DMS153 treated with DMSO at 0.1 percent for 48 hours (cell line): ENCODE results near the gene LCA5.
A peak's percentile ranks its signal among the peaks of the same experiment; 100 is the strongest.
"Not testable (repeated sequence)": the region's sequence is repeated elsewhere in the genome, so short reads cannot be mapped to it uniquely, and the experiment has no call there.

Experiments used
- DNase-seq: peaks from one replicate; lab custom pipeline; 2025; ENCODE audit not compliant: unreplicated experiment; lab: John Stamatoyannopoulos, UW

The LCA5 gene

GRCh38 chr6:79536954-79537747, at the start of gene LCA5:
Gene LCA5 (minus strand): TSS chr6:79537430. CDS start chr6:79518894, 18,536 bp downstream.
- peak; percentile 100 for DNase-seq

DNA sequence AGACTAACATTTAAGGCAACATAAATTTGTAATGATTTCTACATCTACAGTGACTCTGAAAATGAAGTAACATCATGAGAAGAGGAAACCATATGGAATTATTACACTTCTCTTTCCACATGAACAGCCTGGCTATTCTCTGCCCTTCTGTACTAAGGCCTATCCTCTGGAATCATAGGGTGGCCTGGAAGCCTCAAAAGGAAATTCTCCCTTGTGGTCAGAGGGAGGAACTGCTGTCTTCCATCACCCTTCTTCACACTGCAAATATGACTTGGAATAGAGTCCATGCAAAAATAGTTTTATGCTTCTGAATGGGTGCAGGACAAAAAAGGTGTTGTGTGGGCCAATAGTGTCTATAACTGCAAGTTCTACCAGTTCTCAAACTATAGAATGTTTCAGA, 49.3 kb upstream of the LCA5 start:
- DNase-seq: no peak

GRCh38 chr6:79584332-79584731, 47.1 kb upstream of the LCA5 start:
- DNase-seq: no peak

DNA sequence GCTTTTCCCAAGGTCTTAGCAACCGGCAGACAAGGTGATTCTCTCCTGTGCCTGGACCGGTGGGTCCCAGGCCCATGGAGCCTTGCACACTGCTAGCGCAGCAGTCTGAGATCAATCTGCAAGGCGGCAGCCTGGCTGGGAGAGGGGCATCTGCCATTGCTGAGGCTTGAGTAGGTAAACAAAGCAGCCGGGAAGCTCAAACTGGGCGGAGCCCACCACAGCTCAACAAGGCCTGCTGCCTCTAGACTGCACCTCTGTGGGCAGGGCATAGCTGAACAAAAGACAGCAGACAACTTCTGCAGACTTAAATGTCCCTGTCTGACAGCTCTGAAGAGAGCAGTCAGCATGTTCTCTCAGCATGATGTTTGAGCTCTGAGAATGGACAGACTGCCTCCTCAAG, 40.7 kb upstream of the LCA5 start:
- DNase-seq: not testable (repeated sequence)

GRCh38 chr6:79574630-79575225, 37.5 kb upstream of the LCA5 start:
- no peak for DNase-seq

DNA sequence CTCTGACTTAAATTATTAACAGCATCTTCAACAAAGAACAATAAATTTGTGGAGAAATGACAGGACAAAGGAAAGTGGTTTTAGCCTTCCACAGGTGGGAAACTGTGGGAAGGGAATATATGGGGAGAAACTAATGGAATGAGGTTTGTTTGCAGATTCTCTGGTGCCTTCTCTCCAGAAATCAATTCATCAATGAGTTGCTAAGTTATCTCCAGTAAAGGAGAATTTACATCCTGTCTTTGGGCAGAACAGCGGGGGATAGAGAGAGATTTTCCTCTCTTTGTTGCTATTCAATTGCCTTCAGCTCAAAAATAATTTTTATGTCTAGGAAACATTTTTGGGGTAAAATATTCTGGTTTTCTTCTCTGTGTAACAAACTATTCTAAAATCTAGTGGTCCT, 36.9 kb upstream of the LCA5 start:
- no peak for DNase-seq

GRCh38 chr6:79571030-79571367, 33.8 kb upstream of the LCA5 start:
- DNase-seq: no peak

DNA sequence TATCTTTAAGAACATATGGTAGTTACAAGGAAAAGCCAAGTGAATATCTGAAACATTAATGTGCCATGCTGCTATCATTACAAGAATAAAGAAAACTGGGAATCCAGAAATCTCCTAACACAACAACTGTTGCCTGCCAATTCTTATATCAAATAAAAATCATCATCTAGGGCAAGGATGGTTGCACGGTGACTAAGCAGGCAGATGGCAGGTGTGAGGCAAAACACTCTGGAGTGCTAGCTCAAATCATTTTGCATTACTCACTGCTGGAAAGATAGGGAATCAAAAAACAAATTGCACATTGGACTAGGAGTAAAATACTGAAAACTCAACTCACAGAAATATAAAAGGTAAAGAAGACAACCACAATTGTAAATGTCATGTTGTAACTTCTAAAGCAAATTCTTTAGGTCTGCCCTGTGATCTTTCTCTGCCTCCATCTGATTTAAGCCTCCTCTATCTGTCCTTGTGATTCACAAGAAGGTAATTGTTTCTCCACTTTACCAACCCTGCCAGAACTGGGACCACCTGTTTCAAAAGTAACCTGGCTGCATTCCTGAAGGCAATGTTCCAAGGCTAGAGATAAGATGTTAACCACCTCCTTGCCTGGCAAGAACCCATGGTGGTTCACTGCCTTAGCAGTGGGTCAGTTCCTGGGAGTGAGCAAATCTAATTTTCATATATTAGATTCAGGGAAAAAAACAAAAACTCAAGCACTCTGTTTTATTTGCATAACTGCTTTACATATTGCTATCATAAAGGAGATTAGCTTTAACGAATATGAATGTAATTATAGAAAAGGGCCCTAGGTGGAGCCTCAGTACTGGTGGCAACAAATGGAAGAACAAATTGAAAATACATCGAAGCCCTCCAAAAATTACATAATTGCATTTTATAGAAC, 33.1 kb upstream of the LCA5 start:
- DNase-seq: peak; percentile 82

DNA sequence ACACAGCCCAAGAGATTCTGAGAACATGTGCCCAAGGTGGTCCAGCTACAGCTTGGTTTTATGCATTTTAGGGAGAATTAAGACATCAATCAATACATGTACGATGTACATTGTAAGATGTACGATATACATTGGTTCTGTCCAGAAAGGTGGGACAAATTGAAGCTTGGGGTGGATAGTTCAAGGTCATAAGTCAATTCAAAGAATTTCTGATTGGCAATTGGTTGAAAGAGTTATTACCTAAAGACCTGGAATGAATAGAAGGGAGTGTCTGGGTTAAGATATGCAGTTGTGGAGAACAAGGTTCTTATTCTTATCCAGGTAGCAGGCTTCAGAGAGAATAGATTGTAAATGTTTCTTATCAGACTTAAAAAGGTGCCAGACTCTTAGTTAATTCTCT, 31.8 kb upstream of the LCA5 start:
- DNase-seq: no peak

GRCh38 chr6:79564636-79565035, 27.4 kb upstream of the LCA5 start:
- no peak for DNase-seq

DNA sequence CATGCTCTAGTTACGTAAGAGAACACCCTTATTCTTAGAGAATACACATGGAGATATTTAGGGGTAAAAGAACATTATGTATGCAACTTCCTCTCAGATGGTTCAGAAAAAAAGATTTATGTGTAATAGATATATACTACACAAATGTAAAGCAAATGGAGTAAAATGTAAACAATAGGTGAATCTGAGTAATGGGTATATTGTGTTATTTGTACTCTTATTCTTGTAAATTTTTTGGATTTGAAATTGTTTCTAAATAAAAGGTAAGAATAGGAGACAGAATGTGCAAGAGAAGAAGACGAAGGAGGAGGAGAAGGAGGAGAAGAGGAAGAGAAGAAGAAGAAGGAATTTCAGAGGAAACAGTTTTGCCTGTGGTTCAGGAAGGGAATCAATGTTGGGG, 22.5 kb upstream of the LCA5 start:
- DNase-seq: no peak

- DNase-seq: no peak
These were observed 20.6 kb upstream of the LCA5 start for GRCh38 chr6:79557673-79558467.

GRCh38 chr6:79554305-79554704, 17.1 kb upstream of the LCA5 start:
- DNase-seq: no peak

GRCh38 chr6:79551401-79551800, 14.2 kb upstream of the LCA5 start:
- no peak for DNase-seq

- DNase-seq: peak; percentile 23
These were observed 11.1 kb upstream of the LCA5 start for GRCh38 chr6:79548304-79548703.

DNA sequence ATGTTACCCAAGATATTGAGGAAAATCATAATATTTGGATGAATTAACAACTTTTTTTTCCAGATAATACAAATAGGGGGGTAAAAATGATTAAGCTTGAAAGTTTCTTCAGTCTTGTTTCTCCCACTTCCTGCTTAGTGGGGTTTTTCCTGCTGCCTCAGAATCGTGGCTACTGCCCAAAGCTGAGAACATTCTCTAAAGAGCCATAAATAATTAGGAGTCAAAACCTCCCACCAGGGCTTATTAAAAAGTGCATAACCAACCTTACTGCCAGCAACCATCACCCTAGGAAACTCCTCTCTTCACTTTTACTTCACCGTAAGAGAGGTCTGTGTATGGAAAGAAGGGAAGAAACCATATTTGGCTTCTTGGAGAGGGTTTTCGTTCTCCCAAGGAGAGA, 9.0 kb upstream of the LCA5 start:
- DNase-seq: no peak

GRCh38 chr6:79544939-79545450, 7.8 kb upstream of the LCA5 start:
- DNase-seq: peak; percentile 93

GRCh38 chr6:79544299-79544927, 7.2 kb upstream of the LCA5 start:
- DNase-seq: peak; percentile 75

- DNase-seq: no peak
These were observed 6.7 kb upstream of the LCA5 start for GRCh38 chr6:79543886-79544285.

- DNase-seq: peak; percentile 64
These were observed 6.2 kb upstream of the LCA5 start for GRCh38 chr6:79543411-79543810.
